HepG2 (cell line): ENCODE results near the gene BCL2L1. TPM values are rescaled to one million over a fixed set of nuclear protein-coding genes. Genes with fewer than 3 reads are reported as not detected.
A peak's percentile ranks its signal among the peaks of the same experiment; 100 is the strongest.

Experiments used
- ATAC-seq: fragments of 200-7000 bp; cut with Tn5 transposase; 3 replicates; pipeline ENCODE4 v1.9.1; 2020; ENCODE audit warnings: mild to moderate bottlenecking, moderate library complexity
- BruUV-seq: library from RNA; stranded (reverse); fragments of 400-500 nt; replicated peaks from 2 replicates; lab custom pipeline; 2021; lab: Mats Ljungman, UMichigan
- CTCF ChIA-PET: fragments of 300-600 bp; formaldehyde crosslinking; extraction: SDS; loops from one replicate; lab custom pipeline; 2021; ENCODE audit warnings: low total read pairs, inconsistent platforms, low intra/inter-chr PET ratio; lab: Yijun Ruan, JAX
- POLR2A ChIA-PET: fragments of 350-600 bp; sonication (Branson Sonifier 250); formaldehyde crosslinking; loops from one replicate; lab custom pipeline; 2020; ENCODE audit warnings: antibody characterized with exemption, inconsistent platforms; lab: Yijun Ruan, JAX
- DNase-seq: peaks from one replicate; pipeline ENCODE4 v3.0.0-alpha.2; 2015; ENCODE audit warnings: low spot score
- FAIRE-seq: peaks from 3 replicates; lab custom pipeline; 2011; peaks lifted over from hg19 to GRCh38; lab: Jason Lieb, UNC
- H2AFZ ChIP-seq: one replicate; pipeline ENCODE4 v1.6.1; 2011; ENCODE audit warnings: low read length, inconsistent platforms
- H3K27ac ChIP-seq: fragments of 300-600 bp; 3 replicates; pipeline ENCODE4 v1.8.0; 2011; ENCODE audit warnings: mixed run types, mild to moderate bottlenecking, mixed read lengths, low read length, inconsistent platforms; ENCODE audit not compliant: insufficient read depth; ENCODE audit errors: extremely low read length
- H3K27me3 ChIP-seq, 2 experiments: fragments of 200-600 bp in 1 of 2; 2 replicates in 1 of 2; 3 replicates in 1 of 2; pipeline versions ENCODE4 v1.6.0 to v1.8.0; 2011; ENCODE audit warnings: low read length in 2 of 2, mild to moderate bottlenecking in 2 of 2, moderate library complexity in 2 of 2, inconsistent platforms in 1 of 2; ENCODE audit not compliant: insufficient read depth in 2 of 2, control insufficient read depth in 1 of 2
- H3K36me3 ChIP-seq, 2 experiments: fragments of 200-600 bp in 1 of 2; replicated peaks in 1 of 2; 2 replicates in 1 of 2; 3 replicates in 1 of 2; pipeline versions ENCODE4 v1.5.1 to v1.8.0; 2011; ENCODE audit warnings: low read length in 2 of 2, inconsistent platforms in 1 of 2; ENCODE audit not compliant: insufficient read depth in 2 of 2, control insufficient read depth in 1 of 2
- H3K4me1 ChIP-seq: 2 replicates; pipeline ENCODE4 v1.5.1; 2012; ENCODE audit warnings: low read length, inconsistent platforms; ENCODE audit not compliant: insufficient read depth
- H3K4me2 ChIP-seq: 2 replicates; pipeline ENCODE4 v1.6.0; 2011; ENCODE audit warnings: low read depth, low read length, inconsistent platforms
- H3K4me3 ChIP-seq, 3 experiments: fragments of 200-600 bp in 1 of 3; sonication (generic), shearing (Covaris generic) in 1 of 3; replicated peaks in 1 of 3; 2 replicates each; pipeline ENCODE4 v1.5.1; 2011 to 2016; ENCODE audit warnings: low read length in 3 of 3, inconsistent platforms in 2 of 3, low read depth in 2 of 3, mild to moderate bottlenecking in 2 of 3, control low read depth in 1 of 3, mixed read lengths in 1 of 3; ENCODE audit not compliant: insufficient read depth in 1 of 3
- H3K79me2 ChIP-seq: one replicate; pipeline ENCODE4 v1.6.1; 2011; ENCODE audit warnings: low read length, inconsistent platforms; ENCODE audit not compliant: insufficient read depth
- H3K9ac ChIP-seq: 2 replicates; pipeline ENCODE4 v1.6.0; 2011; ENCODE audit warnings: mild to moderate bottlenecking, low read depth, low read length, inconsistent platforms; ENCODE audit not compliant: insufficient read depth
- H3K9me3 ChIP-seq: 2 replicates; pipeline ENCODE4 v1.5.1; 2012; ENCODE audit warnings: mild to moderate bottlenecking, low read length
- H4K20me1 ChIP-seq: 2 replicates; pipeline ENCODE4 v1.6.0; 2011; ENCODE audit warnings: inconsistent platforms, mild to moderate bottlenecking, low read length, moderate library complexity; ENCODE audit not compliant: insufficient read depth
- ATF4 ChIP-seq, 2 experiments: fragments of 450-650 bp in 1 of 2; sonication (generic) in 1 of 2; formaldehyde crosslinking; IDR thresholded peaks; 2 replicates each; pipeline versions ENCODE4 v1.5.0 to v1.8.0; 2020 to 2022; ENCODE audit warnings: mild to moderate bottlenecking in 1 of 2, missing genetic modification reagents in 1 of 2
- ATF7 ChIP-seq, 2 experiments: fragments of 450-650 bp in 1 of 2; sonication (generic) in 1 of 2; formaldehyde crosslinking in 1 of 2; IDR thresholded peaks; 2 replicates each; pipeline versions ENCODE4 v1.4.0 to v1.6.1; 2016 to 2020; ENCODE audit warnings: antibody characterized with exemption in 1 of 2, mild to moderate bottlenecking in 1 of 2, missing genetic modification reagents in 1 of 2
- CBX5 ChIP-seq: sonication (generic); formaldehyde crosslinking; IDR thresholded peaks from 2 replicates; pipeline ENCODE4 v1.4.0; 2020; ENCODE audit warnings: missing genetic modification reagents, borderline replicate concordance
- JUN ChIP-seq: sonication (generic); formaldehyde crosslinking; IDR thresholded peaks from 2 replicates; pipeline ENCODE4 v1.4.0; 2020; ENCODE audit warnings: mild to moderate bottlenecking, missing genetic modification reagents
- NBN ChIP-seq: fragments of 450-650 bp; conservative IDR thresholded peaks from 2 replicates; pipeline ENCODE4 v1.6.1; 2017
- POLR2G ChIP-seq: fragments of 200-400 bp; formaldehyde crosslinking; IDR thresholded peaks from 2 replicates; pipeline ENCODE4 v1.6.1; 2018; ENCODE audit warnings: mild to moderate bottlenecking, low read depth, low read length, moderate library complexity
- RFX5 ChIP-seq: IDR thresholded peaks from 2 replicates; pipeline ENCODE4 v1.6.1; 2011; ENCODE audit warnings: low read depth, low read length, improper control_type of control experiment
- SMARCC2 ChIP-seq: fragments of 450-650 bp; IDR thresholded peaks from 2 replicates; pipeline ENCODE4 v1.6.1; 2017; ENCODE audit warnings: antibody characterized with exemption, mild to moderate bottlenecking
- SP140L ChIP-seq: sonication (generic); formaldehyde crosslinking; IDR thresholded peaks from 2 replicates; pipeline ENCODE4 v1.4.0; 2020; ENCODE audit warnings: missing genetic modification reagents, borderline replicate concordance
- SPEN ChIP-seq: sonication (generic); formaldehyde crosslinking; IDR thresholded peaks from 2 replicates; pipeline ENCODE4 v1.5.1; 2020; ENCODE audit warnings: low read depth, mild to moderate bottlenecking, missing genetic modification reagents
- U2AF2 ChIP-seq: fragments of 200-400 bp; formaldehyde crosslinking; IDR thresholded peaks from 2 replicates; pipeline ENCODE4 v1.6.1; 2017; ENCODE audit warnings: low read depth, mild to moderate bottlenecking, low read length
- ZBTB10 ChIP-seq: sonication (generic); formaldehyde crosslinking; IDR thresholded peaks from 2 replicates; pipeline ENCODE4 v1.4.0; 2020; ENCODE audit warnings: missing genetic modification reagents, borderline replicate concordance
- ZFP90 ChIP-seq: sonication (generic); formaldehyde crosslinking; IDR thresholded peaks from 2 replicates; pipeline ENCODE4 v1.8.0; 2022; ENCODE audit warnings: missing genetic modification reagents, mild to moderate bottlenecking, inconsistent platforms, borderline replicate concordance
- ZNF260 ChIP-seq: sonication (generic); formaldehyde crosslinking; IDR thresholded peaks from 2 replicates; pipeline ENCODE4 v1.4.0; 2020; ENCODE audit warnings: missing genetic modification reagents, low read depth, mild to moderate bottlenecking, borderline replicate concordance
- ZNF430 ChIP-seq: sonication (generic); formaldehyde crosslinking; IDR thresholded peaks from 2 replicates; pipeline ENCODE4 v1.9.0; 2021; ENCODE audit warnings: mild to moderate bottlenecking, missing genetic modification reagents
- ZNF777 ChIP-seq: sonication (generic); formaldehyde crosslinking; IDR thresholded peaks from 2 replicates; pipeline ENCODE4 v1.4.0; 2020; ENCODE audit warnings: missing genetic modification reagents
- WGBS: methylation state at CpG from one replicate; pipeline ENCODE4 v1.1.6; 2017; ENCODE audit warnings: low lambda C conversion rate; 5-methylcytosine and 5-hydroxymethylcytosine counted together
- in situ Hi-C: cut with HindIII; loops from 2 replicates; pipeline ENCODE4 v1.10.0; 2017; ENCODE audit warnings: low pct_unique_long_range_greater_than_20kb; ENCODE audit not compliant: extremely low pct_ligation_motif_present
- intact Hi-C: fragments of 100-400 bp; cut with micrococcal nuclease; formaldehyde crosslinking; loops from one replicate; pipeline ENCODE4 v1.10.0; 2022; ENCODE audit not compliant: unreplicated experiment
- polyA plus RNA-seq, 8 experiments: library from polyadenylated mRNA; depleted of rRNA in 3 of 8; stranded (reverse) in 7 of 8; unstranded in 1 of 8; fragments of >200 nt; fragmentation: Illumina TruSeq in 4 of 8; extraction: Trizol in 4 of 8; gene quantifications; 2 replicates each; pipeline versions ENCODE4 v1.2.1 to v1.2.3, GENCODE V29; 2011 to 2016; ENCODE audit warnings: low read depth in 4 of 8, missing spikeins in 1 of 8, mixed read lengths in 1 of 8; ENCODE audit not compliant: insufficient read depth in 1 of 8
- total RNA-seq, 5 experiments: library from RNA; depleted of rRNA; stranded (reverse); fragments of >200 nt; fragmentation: Illumina TruSeq; extraction: Trizol; gene quantifications; 2 replicates each; pipeline ENCODE4 v1.2.3, GENCODE V29; 2016; ENCODE audit warnings: low read depth in 1 of 5
- TF ChIP-seq, protein P1 (sequence below): IDR thresholded peaks from 2 replicates; pipeline ENCODE4 v1.6.1; 2016
- TF ChIP-seq, protein P2 (sequence below): sonication (generic); formaldehyde crosslinking; IDR thresholded peaks from 2 replicates; pipeline ENCODE4 v1.4.0; 2020; ENCODE audit warnings: missing genetic modification reagents

Gene BCL2L1
- total and polyA plus RNA-seq, 2 of the 13 experiments (the other 11 are each of a cell fraction or from before 2014, with no cell fraction given), result 164 to 258 TPM

DNA sequence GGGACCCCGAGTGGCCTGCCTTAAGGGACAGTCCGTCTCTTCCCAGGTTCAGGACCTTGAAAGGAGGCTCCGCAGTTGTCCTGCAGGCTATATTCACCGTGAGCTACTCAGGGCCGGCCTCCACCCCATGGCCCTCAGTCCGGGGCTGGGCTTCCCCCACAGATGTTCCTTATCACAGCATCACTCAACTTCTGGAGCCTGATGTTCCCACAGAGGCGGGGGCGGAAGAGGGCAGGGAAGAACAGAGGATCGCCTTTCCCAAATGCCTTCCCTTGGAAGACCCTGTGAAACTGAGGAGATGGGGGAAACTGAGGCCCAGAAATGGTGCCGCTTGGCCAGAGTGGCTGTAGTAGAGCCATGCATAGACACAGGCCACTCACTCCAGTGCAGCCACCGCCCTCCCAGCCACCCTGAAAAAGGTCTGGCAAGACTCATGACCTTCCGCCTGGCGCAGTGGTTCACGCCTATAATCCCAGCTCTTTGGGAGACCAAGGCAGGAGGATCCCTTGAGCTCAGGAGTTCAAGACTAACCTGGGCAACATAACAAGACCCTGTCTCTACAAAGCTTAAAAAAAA lies 89.2 kb downstream of the BCL2L1 start:
- WGBS, result 71% methylated on average over 14 of the region's 14 CpGs
- DNase-seq, result no peak
- ATAC-seq, result peak; percentile 10
- peaks cover 23% of the 10 kb centered on the region for H3K4me1 ChIP-seq
- no peak overlapping the region for H3K4me2 ChIP-seq
- POLR2A ChIA-PET, result interaction anchor here (0.7 to 4.2 kb wide), 17 partner anchors 25 to 105 kb away, joined by 3 to 90 read pairs (median 6); partner anchors contain the start of genes BCL2L1, ID1 and TPX2
- no peak overlapping the region for H3K4me3 ChIP-seq
- H3K9ac ChIP-seq, result no peak overlapping the region
- in situ Hi-C loops (loop anchor here (5.0 kb wide), 1 partner anchor 89 kb away; the partner anchor contains the start of gene BCL2L1), intact Hi-C loops (no loop called here)
- H3K79me2 ChIP-seq, result no peaks in the 10 kb centered on the region
- BruUV-seq, result no TSS peak
- H3K27ac ChIP-seq, result no peak overlapping the region
- CTCF ChIA-PET, result interaction anchor here (1.1 to 3.1 kb wide), 2 partner anchors 28 to 90 kb away, joined by 4 to 35 read pairs; partner anchors contain the start of gene BCL2L1
- H4K20me1 ChIP-seq, result no peaks in the 10 kb centered on the region
- no peaks in the 10 kb centered on the region for H3K9me3 ChIP-seq
- H2AFZ ChIP-seq, result no peak overlapping the region
- no peak for FAIRE-seq
- peaks cover 2 to 6% of the 10 kb centered on the region in 2 experiments; a peak in 2 of 5 replicates for H3K27me3 ChIP-seq
- no peaks in the 10 kb centered on the region for H3K36me3 ChIP-seq
- TF ChIP-seq SMARCC2, result no peak
- TF ChIP-seq SP140L (CRISPR knock-in tag), result no peak
- TF ChIP-seq CBX5 (CRISPR knock-in tag), result no peak
- no peak for TF ChIP-seq ZFP90
- no peak for TF ChIP-seq ZNF777
- no peak for TF ChIP-seq RFX5
- TF ChIP-seq ZNF430 (CRISPR knock-in tag), result no peak
- TF ChIP-seq, protein P1, sequence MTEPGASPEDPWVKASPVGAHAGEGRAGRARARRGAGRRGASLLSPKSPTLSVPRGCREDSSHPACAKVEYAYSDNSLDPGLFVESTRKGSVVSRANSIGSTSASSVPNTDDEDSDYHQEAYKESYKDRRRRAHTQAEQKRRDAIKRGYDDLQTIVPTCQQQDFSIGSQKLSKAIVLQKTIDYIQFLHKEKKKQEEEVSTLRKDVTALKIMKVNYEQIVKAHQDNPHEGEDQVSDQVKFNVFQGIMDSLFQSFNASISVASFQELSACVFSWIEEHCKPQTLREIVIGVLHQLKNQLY (CRISPR knock-in tag), result no peak
- TF ChIP-seq ZNF260 (CRISPR knock-in tag), result no peak
- TF ChIP-seq SPEN (CRISPR knock-in tag), result no peak
- TF ChIP-seq ZBTB10, result no peak
- no peak for TF ChIP-seq ATF7 (IDR thresholded peaks at IDR 0.05)
- 0 out of 2 replicates have a peak, but pooled peaks have one; percentile 57 for TF ChIP-seq ATF7 (CRISPR knock-in tag; IDR thresholded peaks at IDR 0.05)
- TF ChIP-seq ATF4 (CRISPR knock-in tag; IDR thresholded peaks at IDR 0.05), result no peak
- TF ChIP-seq U2AF2, result no peak
- TF ChIP-seq, protein P2, sequence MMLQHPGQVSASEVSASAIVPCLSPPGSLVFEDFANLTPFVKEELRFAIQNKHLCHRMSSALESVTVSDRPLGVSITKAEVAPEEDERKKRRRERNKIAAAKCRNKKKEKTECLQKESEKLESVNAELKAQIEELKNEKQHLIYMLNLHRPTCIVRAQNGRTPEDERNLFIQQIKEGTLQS (CRISPR knock-in tag), result 0 out of 2 replicates have a peak, but pooled peaks have one; percentile 8
- no peak for TF ChIP-seq POLR2G
- no peak for TF ChIP-seq JUN (CRISPR knock-in tag)
- no peak for TF ChIP-seq NBN
